ENCODE data around the gene COL18A1. TPM values are rescaled to one million over a fixed set of nuclear protein-coding genes. Genes with fewer than 3 reads are reported as not detected.

COL18A1 gene
- polyA plus RNA-seq, 4 donors = 57.4 to 211 (median 114) TPM

- no peak for DNase-seq (ENCODE audit: low read depth in 4 of 4, low spot score in 3 of 4)
Observed at GRCh38 chr21:45538381-45539045, 133.5 kb downstream of the COL18A1 start.

DNA sequence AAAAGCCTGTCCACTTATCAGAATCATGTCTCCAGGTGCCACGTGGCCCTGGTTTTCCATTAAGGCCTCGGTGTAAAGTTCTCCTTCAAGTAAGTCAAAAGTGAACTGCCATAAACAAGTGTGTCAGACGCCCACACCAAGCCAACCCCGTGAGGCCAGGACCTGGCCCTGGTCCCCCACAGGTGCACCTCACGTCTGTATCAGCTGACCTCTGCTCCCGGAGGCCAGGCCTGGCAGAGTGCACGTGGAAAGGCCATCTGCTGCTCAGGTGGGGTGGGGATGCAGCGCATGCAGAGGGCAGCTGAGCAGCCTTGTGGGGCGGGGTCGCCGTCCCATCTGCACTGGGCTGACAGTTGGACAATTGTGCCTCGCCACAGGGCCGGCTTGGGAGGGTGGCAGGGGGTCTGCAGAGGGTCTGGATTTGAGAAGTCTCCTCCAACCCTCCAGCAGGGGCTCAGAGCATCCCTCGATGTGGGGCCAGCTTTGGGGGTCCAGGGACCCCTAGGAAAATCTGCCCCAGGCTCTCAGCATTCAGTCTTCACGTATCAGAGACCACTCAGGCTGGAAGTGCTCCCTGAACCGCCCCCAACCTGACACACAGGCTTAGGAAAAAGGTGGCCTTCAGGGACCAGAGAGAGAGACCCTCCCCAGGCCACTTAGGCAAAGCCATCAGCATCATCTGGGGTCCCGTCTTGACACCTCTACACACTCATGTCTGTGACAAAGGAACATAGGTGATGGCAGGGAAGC lies 134.3 kb downstream of the COL18A1 start:
- DNase-seq (ENCODE audit: low read depth in 4 of 4, low spot score in 3 of 4) = no peak

GRCh38 chr21:45539796-45540600 lies 135.0 kb downstream of the COL18A1 start:
- DNase-seq (ENCODE audit: low read depth in 4 of 4, low spot score in 3 of 4) = no peak

GRCh38 chr21:45540601-45540970 lies 135.6 kb downstream of the COL18A1 start:
- DNase-seq (ENCODE audit: low read depth in 4 of 4, low spot score in 3 of 4) = no peak

DNA sequence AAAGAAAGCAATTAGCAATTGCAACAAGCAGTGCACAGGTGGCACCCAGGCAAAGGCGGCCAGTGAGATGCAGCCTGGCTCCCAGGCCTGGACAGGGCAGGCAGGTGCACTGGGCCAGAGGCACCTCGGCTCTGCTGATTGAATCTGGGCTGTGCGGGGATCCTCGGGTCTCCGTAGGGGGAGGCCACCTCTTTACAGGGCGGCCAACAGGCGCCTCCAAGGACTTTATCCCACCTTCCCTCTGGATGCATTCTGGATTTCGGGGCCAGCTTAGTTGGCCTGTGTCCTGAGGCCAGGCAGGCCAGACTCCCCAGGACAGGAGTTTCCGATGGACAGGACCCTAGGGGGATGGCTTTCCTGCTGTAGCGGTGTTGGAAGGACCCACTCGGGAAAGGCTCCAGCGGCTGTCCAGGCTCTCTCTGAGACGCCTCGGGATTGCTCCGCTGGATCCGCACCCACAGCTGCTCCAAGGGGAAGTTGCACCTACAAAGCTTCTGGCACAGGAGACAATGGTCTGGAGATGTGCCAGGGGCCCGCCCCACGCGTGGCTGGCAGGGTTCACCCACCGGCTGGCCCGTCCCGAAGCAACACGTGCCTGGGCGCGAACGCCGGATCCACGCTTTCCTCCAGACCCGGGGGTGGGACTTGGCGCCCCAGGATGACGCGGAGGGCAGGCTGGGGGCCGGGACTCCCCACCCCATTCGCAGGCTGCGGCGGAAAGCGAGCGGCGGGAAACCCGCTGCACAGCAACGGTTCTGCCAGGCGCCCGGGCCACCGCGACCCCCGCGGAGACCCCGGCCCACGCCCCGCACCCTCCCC lies 136.5 kb downstream of the COL18A1 start:
- DNase-seq (ENCODE audit: low read depth in 4 of 4, low spot score in 3 of 4) = no peak

DNA sequence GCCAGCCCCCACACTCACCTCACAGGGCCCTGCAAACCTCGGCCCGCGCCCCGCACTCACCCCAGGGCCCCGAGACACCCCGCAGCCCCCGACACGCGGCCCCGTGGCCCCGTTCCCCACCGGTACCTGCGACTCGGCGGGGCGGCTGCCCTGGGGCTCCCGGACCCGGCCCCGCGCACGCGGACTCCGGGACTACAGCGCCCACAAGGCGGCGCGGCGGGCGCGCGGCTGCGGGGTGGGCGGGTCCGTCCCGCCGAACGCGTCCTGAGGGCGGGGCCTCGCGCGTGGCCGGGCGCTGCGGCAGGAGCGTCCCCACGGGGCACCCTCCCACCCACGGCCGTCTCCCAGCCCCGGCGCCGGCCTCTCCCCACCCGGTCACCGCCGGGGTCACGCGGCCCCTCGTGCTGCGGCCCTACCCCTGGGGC lies 137.3 kb downstream of the COL18A1 start, which contains the start of gene SLC19A1:
Gene SLC19A1, minus strand, starts transcription at position 199 of the 425 bp plus-strand sequence. CDS start 4,481 bp downstream, outside the sequence.
- peak in 1 of 4 donors; percentile 29 for DNase-seq (ENCODE audit: low read depth in 4 of 4, low spot score in 3 of 4)

DNA sequence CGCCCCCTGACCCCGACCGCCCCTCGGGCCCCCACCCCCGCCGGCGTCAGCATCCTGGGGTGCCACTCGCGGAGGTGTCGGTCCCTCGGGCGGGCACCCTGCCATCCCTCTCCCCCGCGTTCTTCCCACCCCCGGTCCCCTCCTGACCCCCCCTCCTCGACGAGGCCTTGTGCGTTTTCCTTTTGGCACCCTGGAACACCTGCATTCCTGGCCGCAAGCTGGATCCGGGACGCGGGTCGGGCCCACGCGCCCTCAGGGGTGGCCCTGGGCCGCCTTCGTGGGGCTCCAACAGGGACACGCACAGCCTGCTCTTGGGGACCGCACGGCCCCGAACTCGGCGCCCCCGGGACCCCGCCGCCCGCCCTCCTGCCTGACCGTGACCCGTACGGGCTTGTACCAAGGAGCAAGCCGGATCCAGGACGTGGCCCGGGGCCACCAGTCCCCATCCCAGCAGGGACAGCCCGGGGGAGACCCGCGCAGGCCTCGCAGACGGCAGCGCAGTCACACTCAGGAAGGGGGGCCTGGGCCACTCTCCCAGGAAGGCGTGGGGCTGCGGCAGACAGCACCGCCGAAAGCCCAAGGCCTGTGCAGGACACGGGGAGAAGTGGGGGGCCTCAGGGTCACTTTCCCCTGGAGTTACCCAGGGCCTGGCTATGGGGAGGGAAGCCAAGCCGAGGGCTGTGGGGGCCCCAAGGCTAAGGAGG lies 137.9 kb downstream of the COL18A1 start:
- DNase-seq (ENCODE audit: low read depth in 4 of 4, low spot score in 3 of 4) = no peak

DNA sequence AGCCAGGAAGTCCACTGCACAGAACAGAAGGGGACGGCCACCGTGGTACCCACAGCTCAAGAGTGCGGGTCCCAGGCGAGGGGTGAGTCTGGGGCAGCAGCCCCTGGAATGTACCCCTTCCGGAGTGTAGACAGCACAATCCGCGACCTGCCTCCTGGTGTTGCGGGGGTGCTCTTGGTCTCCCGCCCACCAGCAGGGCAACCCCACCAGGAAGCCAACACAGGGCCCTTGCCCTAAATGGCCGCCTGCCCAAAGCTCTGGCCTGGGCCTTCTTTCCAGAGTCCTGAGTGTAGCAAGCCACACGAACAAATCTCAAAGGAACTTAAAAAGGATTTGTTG lies 138.4 kb downstream of the COL18A1 start:
- DNase-seq (ENCODE audit: low read depth in 4 of 4, low spot score in 3 of 4) = no peak

GRCh38 chr21:45543710-45544448 lies 138.9 kb downstream of the COL18A1 start:
- DNase-seq (ENCODE audit: low read depth in 4 of 4, low spot score in 3 of 4) = no peak

DNA sequence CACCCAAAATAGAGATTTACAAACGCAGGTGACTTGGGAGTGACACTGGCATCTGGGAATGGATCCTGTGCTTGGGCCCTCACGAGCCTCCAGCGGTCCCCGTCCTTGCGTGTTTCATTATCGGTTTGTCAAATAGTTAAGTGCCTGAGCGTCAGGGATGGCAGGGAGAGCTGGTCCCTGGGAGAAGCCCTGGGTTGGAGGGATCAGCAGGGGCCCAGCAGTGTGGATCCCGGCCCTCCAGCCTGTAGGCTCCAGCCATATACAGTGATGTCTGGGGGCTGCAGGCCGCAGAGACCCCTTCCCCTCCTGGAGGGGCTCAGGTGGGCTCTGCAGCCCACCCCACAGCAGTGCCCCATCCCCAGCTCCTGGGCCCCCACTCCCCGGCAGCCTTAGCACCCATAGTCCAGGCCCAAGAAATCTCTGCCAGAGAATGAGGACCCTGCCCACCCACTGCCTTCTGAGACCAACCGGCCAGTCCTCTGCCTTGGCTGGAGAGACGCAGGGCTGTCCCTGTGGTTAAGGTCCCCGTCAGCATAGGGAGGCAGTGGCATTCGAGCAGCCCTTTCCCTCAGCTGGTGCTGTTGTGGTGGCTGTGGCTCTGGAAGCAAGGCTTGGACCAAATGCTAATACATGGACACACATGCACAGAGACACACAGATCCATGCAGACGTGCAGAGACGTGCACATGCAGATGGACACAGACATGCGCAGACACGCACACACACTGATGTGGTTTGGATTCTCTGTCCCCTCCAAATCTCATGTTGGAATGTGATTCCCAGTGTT lies 139.7 kb downstream of the COL18A1 start:
- DNase-seq (ENCODE audit: low read depth in 4 of 4, low spot score in 3 of 4) = no peak

GRCh38 chr21:45545236-45545570 lies 140.2 kb downstream of the COL18A1 start:
- no peak for DNase-seq (ENCODE audit: low read depth in 4 of 4, low spot score in 3 of 4)

GRCh38 chr21:45545691-45546531 lies 140.9 kb downstream of the COL18A1 start:
- no peak for DNase-seq (ENCODE audit: low read depth in 4 of 4, low spot score in 3 of 4)

DNA sequence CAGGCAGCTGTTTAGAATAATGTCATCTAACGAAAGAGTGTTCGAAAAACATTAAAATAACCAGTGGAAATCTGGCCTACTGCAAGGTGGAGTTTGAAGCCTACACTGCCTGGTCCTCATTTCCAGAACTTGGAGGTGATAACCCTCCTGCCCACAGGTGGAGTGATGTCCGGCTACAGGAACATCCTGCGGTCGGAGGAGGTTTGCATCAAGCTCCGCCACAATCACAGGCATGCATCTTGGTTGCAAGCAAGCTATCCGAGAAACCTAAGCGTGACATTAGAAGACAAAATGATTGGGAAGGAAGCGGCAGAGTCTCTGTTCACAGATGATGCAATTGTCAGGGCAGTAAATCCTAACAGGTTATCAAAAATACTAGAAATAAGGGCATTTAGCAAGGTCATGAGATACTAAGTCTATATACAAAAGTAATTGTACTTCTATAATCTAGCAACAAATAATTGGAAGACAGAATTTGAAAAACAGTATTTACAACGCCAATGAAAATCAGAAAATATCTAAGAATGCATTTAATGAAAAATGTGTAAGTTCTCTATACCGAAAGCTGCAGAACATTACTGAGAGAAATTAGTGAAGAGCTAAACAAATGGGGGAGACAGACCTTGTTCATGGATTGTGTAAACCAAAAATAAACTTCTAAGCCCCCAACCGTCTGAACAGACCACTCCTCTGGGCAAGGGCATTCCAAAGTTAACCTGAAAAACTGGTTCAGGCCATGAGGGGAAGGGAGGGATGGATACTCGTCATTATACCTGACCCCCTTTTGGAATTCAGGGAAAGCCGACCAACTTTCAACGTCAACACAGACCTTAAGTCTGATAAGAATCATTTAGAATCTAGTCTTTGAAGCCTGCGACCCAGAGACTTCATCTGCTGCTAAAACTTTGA lies 141.9 kb downstream of the COL18A1 start:
- DNase-seq (ENCODE audit: low read depth in 4 of 4, low spot score in 3 of 4) = no peak

GRCh38 chr21:45547545-45547900 lies 142.6 kb downstream of the COL18A1 start:
- DNase-seq (ENCODE audit: low read depth in 4 of 4, low spot score in 3 of 4) = no peak

GRCh38 chr21:45548711-45549491 lies 143.9 kb downstream of the COL18A1 start:
- no peak for DNase-seq (ENCODE audit: low read depth in 4 of 4, low spot score in 3 of 4)
